Right atrium auricular region (tissue), 2 donors: ENCODE measurements around the gene MED22. TPM values are rescaled to one million over a fixed set of nuclear protein-coding genes. Genes with fewer than 3 reads are reported as not detected.

Experiments used
- DNase-seq: peaks from one replicate; pipeline ENCODE4 v3.0.0-alpha.2; 2019; ENCODE audit warnings: low spot score
- H3K27ac ChIP-seq, 2 donors: fragments of 200-600 bp; sonication (generic); 1 replicate in 1 of 2; 2 replicates in 1 of 2; pipeline ENCODE4 v1.5.1; 2016 to 2019
- H3K27me3 ChIP-seq, 2 donors: fragments of 200-600 bp; sonication (generic); one replicate each; pipeline versions ENCODE4 v1.5.1 to v1.6.0; 2017 to 2019
- H3K36me3 ChIP-seq: fragments of 200-600 bp; sonication (generic); one replicate; pipeline ENCODE4 v1.5.1; 2016
- H3K4me1 ChIP-seq, 2 donors: fragments of 200-600 bp; sonication (generic); one replicate each; pipeline versions ENCODE4 v1.5.1 to v1.6.0; 2017 to 2019
- H3K4me3 ChIP-seq, 2 donors: fragments of 200-600 bp; sonication (generic); 1 replicate in 1 of 2; 2 replicates in 1 of 2; pipeline ENCODE4 v1.5.1; 2017 to 2019; ENCODE audit warnings: mild to moderate bottlenecking in 1 of 2, moderate library complexity in 1 of 2
- H3K9me3 ChIP-seq, 2 donors: fragments of 200-600 bp; sonication (generic); one replicate each; pipeline ENCODE4 v1.5.1; 2019
- total RNA-seq, 2 donors: library from RNA; depleted of rRNA; stranded (reverse); fragments of >200 nt; gene quantifications; one replicate each; pipeline ENCODE4 v1.1.0, GENCODE V29; 2016
- TF ChIP-seq, protein P1 (sequence below), 2 donors: fragments of 200-600 bp; sonication (generic); IDR thresholded peaks; one replicate each; pipeline ENCODE4 v1.5.1; 2019; ENCODE audit warnings: antibody characterized with exemption in 2 of 2

MED22 gene
- total RNA-seq, 2 donors from 2014 or later, result 15.1 to 24.6 TPM

DNA sequence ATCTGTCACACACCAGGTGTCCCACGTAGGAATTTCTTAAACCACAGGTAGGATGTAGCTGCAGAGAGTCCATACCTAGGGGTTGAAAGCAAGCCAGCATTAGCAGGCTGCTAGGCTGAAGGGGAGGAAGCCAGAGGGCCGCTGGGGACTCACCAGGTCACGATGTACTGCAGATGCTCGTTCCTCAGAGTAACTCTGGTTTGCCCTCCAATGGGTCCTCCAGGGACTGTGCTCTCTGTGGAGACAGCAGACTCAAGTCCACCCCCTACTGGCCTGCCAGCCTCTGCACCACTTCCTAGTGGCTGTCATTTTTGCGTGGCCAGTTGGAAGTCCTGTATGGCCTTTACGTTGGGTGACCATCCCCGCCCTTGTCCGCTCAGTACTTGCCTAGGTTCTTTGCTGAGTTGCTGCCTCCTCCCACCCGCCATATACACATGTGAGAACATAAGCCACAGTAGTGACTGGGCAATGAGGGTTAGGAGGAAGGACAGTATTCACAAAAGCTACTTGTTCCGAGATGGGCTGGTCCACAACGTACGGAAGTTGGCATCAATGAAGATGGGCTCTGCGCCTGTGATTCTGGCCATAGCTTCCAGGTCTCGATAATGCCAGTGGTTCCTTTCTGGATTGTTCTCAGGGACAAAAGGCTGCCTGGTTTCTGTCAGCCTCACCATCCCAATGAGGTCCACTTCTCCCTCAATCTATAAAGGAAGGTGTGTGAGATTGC is 4.1 kb upstream of the MED22 start:
- Histone ChIP-seq H3K36me3 (peaks cover 44% of the 10 kb centered on the region), H3K4me1 (peaks cover 0 to 34% of the 10 kb centered on the region in 2 donors), H3K27ac (no peak overlapping the region), H3K9me3 (no peaks in the 10 kb centered on the region), H3K27me3 (no peaks in the 10 kb centered on the region), H3K4me3 (no peak overlapping the region)
- TF ChIP-seq, protein P1, sequence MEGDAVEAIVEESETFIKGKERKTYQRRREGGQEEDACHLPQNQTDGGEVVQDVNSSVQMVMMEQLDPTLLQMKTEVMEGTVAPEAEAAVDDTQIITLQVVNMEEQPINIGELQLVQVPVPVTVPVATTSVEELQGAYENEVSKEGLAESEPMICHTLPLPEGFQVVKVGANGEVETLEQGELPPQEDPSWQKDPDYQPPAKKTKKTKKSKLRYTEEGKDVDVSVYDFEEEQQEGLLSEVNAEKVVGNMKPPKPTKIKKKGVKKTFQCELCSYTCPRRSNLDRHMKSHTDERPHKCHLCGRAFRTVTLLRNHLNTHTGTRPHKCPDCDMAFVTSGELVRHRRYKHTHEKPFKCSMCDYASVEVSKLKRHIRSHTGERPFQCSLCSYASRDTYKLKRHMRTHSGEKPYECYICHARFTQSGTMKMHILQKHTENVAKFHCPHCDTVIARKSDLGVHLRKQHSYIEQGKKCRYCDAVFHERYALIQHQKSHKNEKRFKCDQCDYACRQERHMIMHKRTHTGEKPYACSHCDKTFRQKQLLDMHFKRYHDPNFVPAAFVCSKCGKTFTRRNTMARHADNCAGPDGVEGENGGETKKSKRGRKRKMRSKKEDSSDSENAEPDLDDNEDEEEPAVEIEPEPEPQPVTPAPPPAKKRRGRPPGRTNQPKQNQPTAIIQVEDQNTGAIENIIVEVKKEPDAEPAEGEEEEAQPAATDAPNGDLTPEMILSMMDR (IDR thresholded peaks at IDR 0.05), result peak; percentile 17 to 31
- DNase-seq, result no peak

DNA sequence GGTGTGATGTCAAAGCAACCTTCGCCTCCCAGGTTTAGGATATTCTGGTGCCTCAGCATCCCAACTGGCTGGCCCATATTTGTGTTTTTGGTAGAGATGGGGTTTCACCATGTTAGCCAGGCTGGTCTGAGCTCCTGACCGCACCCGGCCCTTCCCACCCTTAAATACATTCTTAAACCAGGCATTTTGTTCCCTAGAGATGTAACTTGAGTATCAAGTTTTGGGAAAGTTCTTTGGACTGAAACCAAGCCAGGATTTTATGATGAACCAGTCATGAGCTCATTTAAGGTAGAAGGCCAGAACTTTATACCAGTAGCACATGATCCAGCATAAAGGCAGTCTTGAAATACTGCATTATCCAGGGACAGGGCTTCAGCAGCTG is 3.6 kb upstream of the MED22 start:
- TF ChIP-seq, protein P1 (IDR thresholded peaks at IDR 0.05), result no peak
- Histone ChIP-seq H3K4me3 (no peak overlapping the region), H3K27me3 (no peaks in the 10 kb centered on the region), H3K36me3 (peaks cover 44% of the 10 kb centered on the region), H3K4me1 (peaks cover 0 to 35% of the 10 kb centered on the region in 2 donors), H3K9me3 (no peaks in the 10 kb centered on the region), H3K27ac (no peak overlapping the region)
- DNase-seq, result no peak

DNA sequence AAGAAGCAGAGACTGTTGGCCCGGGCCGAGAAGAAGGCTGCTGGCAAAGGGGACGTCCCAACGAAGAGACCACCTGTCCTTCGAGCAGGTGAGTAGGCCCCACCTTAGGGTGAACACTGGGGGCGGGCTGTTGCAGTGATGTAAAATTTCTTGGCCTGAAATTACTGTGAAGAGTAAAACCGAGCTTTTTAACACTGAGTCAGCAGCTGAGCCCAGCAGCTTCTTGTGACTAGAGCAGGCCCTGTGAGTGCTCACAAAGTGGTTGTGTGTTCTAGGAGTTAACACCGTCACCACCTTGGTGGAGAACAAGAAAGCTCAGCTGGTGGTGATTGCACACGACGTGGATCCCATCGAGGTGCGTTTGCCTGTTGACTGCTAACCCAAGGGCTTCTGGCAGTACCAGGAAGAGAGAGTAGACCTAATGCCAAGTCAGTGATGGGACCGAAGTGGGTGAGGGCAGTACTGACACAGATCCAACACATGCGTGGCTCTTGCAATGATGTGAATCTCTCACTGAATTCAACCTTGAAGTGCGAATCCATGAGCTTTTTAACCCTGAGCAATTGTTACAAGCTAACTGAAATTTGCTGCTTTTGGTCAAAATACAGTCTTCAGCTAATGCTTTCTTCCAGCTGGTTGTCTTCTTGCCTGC is 2.2 kb upstream of the MED22 start:
- TF ChIP-seq, protein P1 (IDR thresholded peaks at IDR 0.05), result no peak
- no peak overlapping the region for H3K4me3 ChIP-seq
- H3K9me3 ChIP-seq, result no peaks in the 10 kb centered on the region
- DNase-seq, result no peak
- H3K4me1 ChIP-seq, result peaks cover 0 to 32% of the 10 kb centered on the region in 2 donors
- no peak overlapping the region for H3K27ac ChIP-seq
- H3K36me3 ChIP-seq, result peaks cover 45% of the 10 kb centered on the region
- no peaks in the 10 kb centered on the region for H3K27me3 ChIP-seq

DNA sequence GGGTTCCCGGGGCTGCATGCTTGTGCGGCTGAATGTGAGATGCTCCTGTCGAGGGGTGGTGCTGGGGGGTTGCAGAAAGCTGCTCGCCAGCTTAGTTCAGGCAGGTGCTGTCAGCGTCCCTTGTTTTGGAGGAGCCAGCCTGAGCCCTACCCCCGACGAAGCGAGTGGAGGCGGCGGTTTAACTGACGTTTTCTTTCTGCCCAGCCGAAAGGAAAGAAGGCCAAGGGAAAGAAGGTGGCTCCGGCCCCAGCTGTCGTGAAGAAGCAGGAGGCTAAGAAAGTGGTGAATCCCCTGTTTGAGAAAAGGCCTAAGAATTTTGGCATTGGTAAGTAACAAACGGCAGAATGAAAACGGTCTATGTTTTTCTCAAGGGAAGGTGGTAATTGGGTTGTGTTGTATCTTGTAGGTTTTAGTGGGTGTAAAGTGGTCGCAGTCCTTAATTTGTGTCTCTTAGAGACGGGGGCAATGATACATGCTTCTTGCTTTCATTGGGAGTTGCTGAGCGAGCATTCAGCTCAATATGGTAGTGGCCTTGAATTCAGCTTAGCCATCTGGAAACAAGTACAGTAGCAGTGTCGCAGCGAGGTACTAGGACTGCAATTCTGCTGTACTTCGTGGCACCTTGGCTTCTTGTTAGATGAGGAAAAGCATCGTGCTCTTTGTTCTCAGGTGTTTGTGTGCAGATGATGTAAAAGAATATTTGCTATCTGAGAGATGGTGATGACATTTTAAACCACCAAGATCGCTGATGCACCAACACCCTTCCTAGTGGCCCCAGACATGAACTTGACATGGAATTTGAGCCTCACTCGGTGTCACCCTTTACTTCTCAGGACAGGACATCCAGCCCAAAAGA is 1.0 kb upstream of the MED22 start:
- peak overlapping the region; percentile 86 to 94 for H3K27ac ChIP-seq
- peaks cover 56% of the 10 kb centered on the region for H3K36me3 ChIP-seq
- H3K4me1 ChIP-seq, result peaks cover 0 to 29% of the 10 kb centered on the region in 2 donors
- no peaks in the 10 kb centered on the region for H3K9me3 ChIP-seq
- DNase-seq, result no peak
- peak overlapping the region; percentile 92 to 97 for H3K4me3 ChIP-seq
- no peaks in the 10 kb centered on the region for H3K27me3 ChIP-seq
- TF ChIP-seq, protein P1 (IDR thresholded peaks at IDR 0.05), result no peak

DNA sequence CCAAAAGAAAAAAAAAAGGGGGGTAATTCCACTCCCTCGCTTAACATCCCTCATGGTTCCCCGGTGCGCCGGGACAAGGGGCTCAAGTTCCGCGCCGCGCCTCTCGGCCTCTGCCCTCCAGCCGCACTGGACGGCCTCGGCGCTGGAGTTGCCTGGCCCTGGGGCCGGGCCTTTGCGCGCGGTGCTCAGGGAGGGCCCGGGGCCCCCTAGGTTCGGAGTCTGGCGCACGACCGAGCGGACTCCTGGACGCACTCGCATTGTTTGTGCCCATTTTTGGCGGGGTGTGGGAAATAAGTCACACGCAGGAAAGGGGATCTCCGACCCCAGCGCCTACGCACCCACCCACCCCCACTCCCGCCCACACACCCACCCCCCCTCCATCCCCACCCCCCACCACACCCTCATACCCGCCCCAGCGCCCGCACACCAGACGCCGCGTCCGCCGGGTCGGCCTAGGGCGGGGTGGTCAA is 381 bp downstream of the MED22 start:
- Histone ChIP-seq H3K27me3 (no peaks in the 10 kb centered on the region), H3K27ac (peak overlapping the region; percentile 86 to 94), H3K9me3 (no peaks in the 10 kb centered on the region), H3K4me1 (peaks cover 0 to 29% of the 10 kb centered on the region in 2 donors), H3K36me3 (peaks cover 62% of the 10 kb centered on the region), H3K4me3 (peak overlapping the region; percentile 92 to 97)
- no peak for DNase-seq
- TF ChIP-seq, protein P1 (IDR thresholded peaks at IDR 0.05), result peak in 1 of 2 donors; percentile 26
